Astrocyte of the spinal cord (primary cell): ENCODE results near the gene CSTF2.

Experiments
- DNase-seq: peaks from one replicate; pipeline ENCODE4 v3.0.0; 2011; ENCODE audit warnings: low read depth, low spot score
- H3K4me3 ChIP-seq: 2 replicates; pipeline ENCODE4 v1.5.1; 2011; ENCODE audit warnings: low read depth, mild to moderate bottlenecking, low read length, moderate library complexity
- CTCF ChIP-seq: IDR thresholded peaks from 2 replicates; pipeline ENCODE4 v1.5.1; 2012; ENCODE audit warnings: low read depth, mild to moderate bottlenecking, low read length, inconsistent platforms
- in situ Hi-C: cut with HindIII; loops from 2 replicates; pipeline ENCODE4 v1.10.0; 2017; ENCODE audit warnings: low sequenced_read_pairs

CSTF2 gene

DNA sequence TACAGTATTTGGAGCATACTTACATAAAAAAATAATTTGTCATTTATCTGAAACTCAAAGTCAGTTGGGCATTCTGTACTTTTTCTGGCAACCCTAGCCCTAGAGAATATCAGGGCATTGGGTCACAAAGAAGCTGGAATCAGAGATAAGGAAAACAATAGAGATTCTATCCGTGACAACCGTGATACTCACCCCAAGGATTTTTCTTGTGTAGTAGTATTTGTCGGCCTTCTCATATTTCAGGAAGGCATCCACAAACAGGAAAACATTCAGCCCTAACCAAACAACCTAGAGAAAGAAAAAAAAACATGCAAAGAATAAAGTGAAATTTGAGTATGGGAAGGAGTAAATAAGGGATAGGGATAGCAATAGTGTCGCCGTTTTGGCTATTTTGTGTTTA, 50.3 kb downstream of the CSTF2 start:
- DNase-seq = no peak
- in situ Hi-C loops = no loop called here
- no peak for TF ChIP-seq CTCF
- H3K4me3 ChIP-seq = no peak overlapping the region

GRCh38 chrX:100871594-100872560, 51.7 kb downstream of the CSTF2 start:
- no peak overlapping the region for H3K4me3 ChIP-seq
- DNase-seq = peak; percentile 1
- in situ Hi-C loops = no loop called here
- no peak for TF ChIP-seq CTCF

DNA sequence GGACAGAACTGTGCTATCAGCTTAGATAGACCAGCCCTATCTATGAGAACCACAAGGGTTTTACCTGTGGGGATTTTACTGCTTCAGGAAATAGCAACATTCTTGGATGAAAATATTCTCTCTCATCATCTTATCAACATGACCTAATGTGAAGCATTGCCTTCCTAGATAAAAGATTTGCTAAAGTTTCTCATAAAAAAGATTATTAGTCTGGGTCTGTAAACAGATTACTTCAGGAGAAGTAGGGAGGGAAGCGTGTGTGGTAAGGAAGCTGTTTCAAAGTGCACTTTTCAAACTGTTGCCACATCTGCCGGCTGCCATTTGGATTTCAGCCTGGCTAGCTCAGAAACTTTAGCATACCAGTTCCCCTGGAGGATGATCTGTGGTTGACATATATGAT, 54.1 kb downstream of the CSTF2 start, which contains the start of gene NOX1:
Gene NOX1 (minus strand): TSS at position 35 of the 400 bp plus-strand sequence. CDS start 220 bp downstream, outside the sequence.
- in situ Hi-C loops = no loop called here
- TF ChIP-seq CTCF = no peak
- no peak within 1 kb of the TSS for H3K4me3 ChIP-seq
- DNase-seq = no peak

DNA sequence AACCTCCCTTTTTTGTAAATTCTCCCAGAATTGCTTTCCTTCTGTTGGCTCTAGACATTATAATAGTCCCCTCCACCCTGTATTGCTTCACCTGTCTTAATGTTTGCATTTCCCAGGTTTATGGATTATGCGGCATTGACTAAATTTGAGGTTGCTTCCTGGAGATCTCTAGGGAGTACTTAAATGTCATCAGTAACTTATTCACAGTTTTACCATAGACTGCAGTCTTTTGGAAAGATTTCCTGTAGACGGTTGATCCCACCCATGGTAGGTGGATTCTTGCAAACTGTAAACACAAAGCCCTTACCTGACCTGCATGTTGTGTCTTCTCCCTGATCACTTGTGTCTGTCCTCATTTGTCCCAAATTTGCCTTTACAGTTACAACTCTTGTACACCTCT, 60.2 kb downstream of the CSTF2 start:
- no peak for DNase-seq
- in situ Hi-C loops = no loop called here
- no peak overlapping the region for H3K4me3 ChIP-seq
- TF ChIP-seq CTCF = no peak

- in situ Hi-C loops = no loop called here
- no peak overlapping the region for H3K4me3 ChIP-seq
- DNase-seq = no peak
- no peak for TF ChIP-seq CTCF
Observed at GRCh38 chrX:100883654-100884053, 63.5 kb downstream of the CSTF2 start.
